ENCODE measurements around the gene CAMK1.

CAMK1 gene

GRCh38 chr3:9715764-9716437 lies 53.8 kb downstream of the CAMK1 start:
- TF ChIP-seq POLR2AphosphoS5 (IDR thresholded peaks at IDR 0.05; ENCODE audit: low read depth, low read length) (no peak), FOXP2 (optimal IDR thresholded peaks at IDR 0.05; ENCODE audit: borderline replicate concordance, extremely low read depth, extremely low read length, insufficient read depth) (peak; percentile 70), REST (IDR thresholded peaks at IDR 0.05; ENCODE audit: insufficient read depth in 1 of 2, low read depth in 2 of 2, low read length in 2 of 2) (no peak)

GRCh38 chr3:9715136-9715535 lies 54.6 kb downstream of the CAMK1 start:
- TF ChIP-seq REST (IDR thresholded peaks at IDR 0.05; ENCODE audit: insufficient read depth in 1 of 2, low read depth in 2 of 2, low read length in 2 of 2): no peak
- TF ChIP-seq TAF1 (IDR thresholded peaks at IDR 0.05; ENCODE audit: borderline replicate concordance, insufficient read depth, low read length): no peak
- no peak for TF ChIP-seq FOXP2 (optimal IDR thresholded peaks at IDR 0.05; ENCODE audit: borderline replicate concordance, extremely low read depth, extremely low read length, insufficient read depth)

GRCh38 chr3:9713142-9713541 lies 56.6 kb downstream of the CAMK1 start:
- no peak for TF ChIP-seq FOXP2 (optimal IDR thresholded peaks at IDR 0.05; ENCODE audit: borderline replicate concordance, extremely low read depth, extremely low read length, insufficient read depth)
- no peak for TF ChIP-seq POLR2AphosphoS5 (IDR thresholded peaks at IDR 0.05; ENCODE audit: low read depth, low read length)
- TF ChIP-seq REST (IDR thresholded peaks at IDR 0.05; ENCODE audit: insufficient read depth in 1 of 2, low read depth in 2 of 2, low read length in 2 of 2): no peak
- no peak for TF ChIP-seq SIN3A (IDR thresholded peaks at IDR 0.05; ENCODE audit: borderline replicate concordance, insufficient read depth, low read length)
- TF ChIP-seq TAF1 (IDR thresholded peaks at IDR 0.05; ENCODE audit: borderline replicate concordance, insufficient read depth, low read length): no peak

GRCh38 chr3:9712415-9712814 lies 57.3 kb downstream of the CAMK1 start:
- TF ChIP-seq SIN3A (IDR thresholded peaks at IDR 0.05; ENCODE audit: borderline replicate concordance, insufficient read depth, low read length) (no peak), POLR2AphosphoS5 (IDR thresholded peaks at IDR 0.05; ENCODE audit: low read depth, low read length) (no peak), REST (IDR thresholded peaks at IDR 0.05; ENCODE audit: insufficient read depth in 1 of 2, low read depth in 2 of 2, low read length in 2 of 2) (no peak)

GRCh38 chr3:9710174-9710739 lies 59.5 kb downstream of the CAMK1 start:
- TF ChIP-seq SIN3A (IDR thresholded peaks at IDR 0.05; ENCODE audit: borderline replicate concordance, insufficient read depth, low read length) (no peak), POLR2AphosphoS5 (IDR thresholded peaks at IDR 0.05; ENCODE audit: low read depth, low read length) (no peak), REST (IDR thresholded peaks at IDR 0.05; ENCODE audit: insufficient read depth in 1 of 2, low read depth in 2 of 2, low read length in 2 of 2) (no peak), TAF1 (IDR thresholded peaks at IDR 0.05; ENCODE audit: borderline replicate concordance, insufficient read depth, low read length) (no peak), FOXP2 (optimal IDR thresholded peaks at IDR 0.05; ENCODE audit: borderline replicate concordance, extremely low read depth, extremely low read length, insufficient read depth) (no peak)
